Endothelial cell of umbilical vein (primary cell): ENCODE results near the gene GALNT9. TPM values are rescaled to one million over a fixed set of nuclear protein-coding genes. Genes with fewer than 3 reads are reported as not detected.

Source experiments
- BruUV-seq: library from RNA; stranded (reverse); fragments of 400-500 nt; replicated peaks from 2 replicates; lab custom pipeline; 2021; lab: Mats Ljungman, UMichigan
- CTCF ChIA-PET: fragments of 300-600, 350-600 bp; sonication (Branson Sonifier 250); formaldehyde crosslinking; loops from one replicate; lab custom pipeline; 2021; ENCODE audit warnings: antibody characterized with exemption, inconsistent platforms; lab: Charles Lee
- POLR2A ChIA-PET: fragments of 300-600, 350-600 bp; sonication (Branson Sonifier 250); formaldehyde crosslinking; loops from one replicate; lab custom pipeline; 2021; ENCODE audit warnings: antibody characterized with exemption, inconsistent platforms; lab: Charles Lee
- DNase-seq: peaks from one replicate; pipeline ENCODE4 v3.0.0-alpha.2; 2011; ENCODE audit warnings: low read depth, low spot score
- FAIRE-seq: peaks from 2 replicates; lab custom pipeline; 2011; peaks lifted over from hg19 to GRCh38; lab: Jason Lieb, UNC
- H2AFZ ChIP-seq: 2 replicates; pipeline ENCODE4 v1.6.0; 2012; ENCODE audit warnings: low read depth, low read length, control low read depth, inconsistent platforms
- H3K27ac ChIP-seq: 2 replicates; pipeline ENCODE4 v1.5.1; 2011; ENCODE audit warnings: low read depth, mild to moderate bottlenecking, control low read depth, low read length, moderate library complexity; ENCODE audit not compliant: insufficient read depth
- H3K27me3 ChIP-seq, 2 experiments: 2 replicates each; pipeline versions ENCODE4 v1.6.0 to v1.6.1; 2011; ENCODE audit warnings: low read length in 2 of 2, mixed read lengths in 1 of 2; ENCODE audit not compliant: control insufficient read depth in 2 of 2, insufficient read depth in 2 of 2
- H3K36me3 ChIP-seq, 2 experiments: 2 replicates in 1 of 2; 3 replicates in 1 of 2; pipeline ENCODE4 v1.5.1; 2011; ENCODE audit warnings: low read length in 2 of 2, mild to moderate bottlenecking in 1 of 2, moderate library complexity in 1 of 2; ENCODE audit not compliant: control insufficient read depth in 2 of 2, insufficient read depth in 2 of 2; ENCODE audit errors: extremely low read depth in 1 of 2
- H3K4me1 ChIP-seq: 3 replicates; pipeline ENCODE4 v1.5.1; 2011; ENCODE audit warnings: mild to moderate bottlenecking, low read length; ENCODE audit not compliant: control insufficient read depth, insufficient read depth; ENCODE audit errors: extremely low read depth
- H3K4me2 ChIP-seq: 2 replicates; pipeline ENCODE4 v1.6.1; 2011; ENCODE audit warnings: low read length, control low read depth, mixed read lengths; ENCODE audit not compliant: insufficient read depth
- H3K4me3 ChIP-seq, 3 experiments: fragments of 200-600 bp in 1 of 3; sonication (generic), shearing (Covaris generic) in 1 of 3; replicated peaks in 1 of 3; 2 replicates each; pipeline ENCODE4 v1.5.1; 2011 to 2016; ENCODE audit warnings: control low read depth in 3 of 3, low read length in 3 of 3, mild to moderate bottlenecking in 2 of 3, inconsistent platforms in 1 of 3, low read depth in 1 of 3, moderate library complexity in 1 of 3; ENCODE audit not compliant: insufficient read depth in 1 of 3
- H3K79me2 ChIP-seq: 2 replicates; pipeline ENCODE4 v1.6.0; 2012; ENCODE audit warnings: low read length, inconsistent platforms; ENCODE audit not compliant: control insufficient read depth, insufficient read depth
- H3K9ac ChIP-seq: replicated peaks from 2 replicates; pipeline ENCODE3; 2011; ENCODE audit warnings: low read length, control low read depth; ENCODE audit not compliant: insufficient read depth; ENCODE audit errors: extremely low read depth
- H3K9me1 ChIP-seq: replicated peaks from 3 replicates; pipeline ENCODE4 v1.6.0; 2011; ENCODE audit warnings: mild to moderate bottlenecking, low read length; ENCODE audit not compliant: control insufficient read depth, insufficient read depth; ENCODE audit errors: extremely low read depth
- H3K9me3 ChIP-seq: replicated peaks from 2 replicates; pipeline ENCODE4 v1.5.1; 2012; ENCODE audit warnings: low read length, inconsistent platforms; ENCODE audit not compliant: control insufficient read depth, insufficient read depth
- H4K20me1 ChIP-seq: replicated peaks from 2 replicates; pipeline ENCODE3; 2011; ENCODE audit warnings: mild to moderate bottlenecking, low read length; ENCODE audit not compliant: control insufficient read depth, insufficient read depth; ENCODE audit errors: extremely low read depth
- EZH2 ChIP-seq: IDR thresholded peaks from 2 replicates; pipeline ENCODE4 v1.6.1; 2012; ENCODE audit warnings: borderline replicate concordance, low read depth, mild to moderate bottlenecking, moderate library complexity, low read length, inconsistent platforms; ENCODE audit not compliant: severe bottlenecking
- FOS ChIP-seq: IDR thresholded peaks from 2 replicates; pipeline ENCODE4 v1.6.1; 2011; ENCODE audit warnings: mild to moderate bottlenecking, low read length, moderate library complexity, borderline replicate concordance; ENCODE audit not compliant: insufficient read depth
- GATA2 ChIP-seq: IDR thresholded peaks from 2 replicates; pipeline ENCODE4 v1.7.0; 2011; ENCODE audit warnings: low read depth, mild to moderate bottlenecking, moderate library complexity, mixed read lengths, low read length; ENCODE audit not compliant: insufficient read length, insufficient read depth
- JUN ChIP-seq: IDR thresholded peaks from 2 replicates; pipeline ENCODE4 v1.6.1; 2011; ENCODE audit warnings: borderline replicate concordance, low read depth; ENCODE audit not compliant: insufficient read length, insufficient read depth
- MYC ChIP-seq: IDR thresholded peaks from one replicate; pipeline ENCODE4 v1.6.1; 2011; ENCODE audit warnings: mild to moderate bottlenecking, low read depth, low read length
- POLR2A ChIP-seq: IDR thresholded peaks from 2 replicates; pipeline ENCODE4 v1.6.1; 2012; ENCODE audit warnings: low read depth, mild to moderate bottlenecking, control low read depth, low read length
- POLR2AphosphoS5 ChIP-seq: IDR thresholded peaks from 2 replicates; pipeline ENCODE4 v1.6.1; 2012; ENCODE audit warnings: low read depth, mild to moderate bottlenecking, control low read depth, low read length, moderate library complexity; ENCODE audit not compliant: insufficient read depth
- dilution Hi-C: fragments of 300-500 bp; cut with MboI; formaldehyde crosslinking; loops from one replicate; pipeline ENCODE4 v1.15.0; 2019; ENCODE audit warnings: low sequenced_read_pairs; ENCODE audit not compliant: extremely low pct_ligation_motif_present
- intact Hi-C: fragments of 100-400 bp; cut with micrococcal nuclease; formaldehyde crosslinking; loops from one replicate; pipeline ENCODE4 v1.10.0; 2022
- polyA plus RNA-seq, 4 experiments: library from polyadenylated mRNA; depleted of rRNA in 3 of 4; stranded (reverse) in 3 of 4; unstranded in 1 of 4; fragments of >200 nt; gene quantifications; 2 replicates each; pipeline versions ENCODE4 v1.2.1 to v1.2.3, GENCODE V29; 2011 to 2012; ENCODE audit warnings: missing spikeins in 1 of 4
- total RNA-seq: library from RNA; stranded (reverse); gene quantifications from 2 replicates; pipeline ENCODE4 v1.2.3, GENCODE V29; 2021
- TF ChIP-seq, protein P1 (sequence below): IDR thresholded peaks from 2 replicates; pipeline ENCODE4 v1.6.1; 2011; ENCODE audit not compliant: insufficient read depth, insufficient read length
- TF ChIP-seq, protein P2 (sequence below), 2 donors: IDR thresholded peaks; 1 replicate in 1 of 2; 2 replicates in 1 of 2; pipeline ENCODE4 v1.5.1; 2011; ENCODE audit warnings: low read length in 2 of 2, mild to moderate bottlenecking in 2 of 2, moderate library complexity in 2 of 2, control low read depth in 1 of 2, inconsistent platforms in 1 of 2, low read depth in 1 of 2; ENCODE audit not compliant: insufficient read depth in 1 of 2; ENCODE audit errors: extremely low read depth in 1 of 2

The GALNT9 gene
- total and polyA plus RNA-seq, 2 donors (not counting 3 experiments of a cell fraction or from before 2014, with no cell fraction given): 0.14 to 0.73 TPM

GRCh38 chr12:132162508-132163031, 166.8 kb downstream of the GALNT9 start:
- no peak overlapping the region for H3K27ac ChIP-seq
- no peaks in the 10 kb centered on the region for H3K9me3 ChIP-seq
- TF ChIP-seq, protein P1, sequence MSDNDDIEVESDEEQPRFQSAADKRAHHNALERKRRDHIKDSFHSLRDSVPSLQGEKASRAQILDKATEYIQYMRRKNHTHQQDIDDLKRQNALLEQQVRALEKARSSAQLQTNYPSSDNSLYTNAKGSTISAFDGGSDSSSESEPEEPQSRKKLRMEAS: no peak
- TF ChIP-seq POLR2A (no peak), MYC (no peak), EZH2 (no peak), FOS (no peak), POLR2AphosphoS5 (no peak), JUN (no peak), GATA2 (no peak)
- TF ChIP-seq, protein P2, sequence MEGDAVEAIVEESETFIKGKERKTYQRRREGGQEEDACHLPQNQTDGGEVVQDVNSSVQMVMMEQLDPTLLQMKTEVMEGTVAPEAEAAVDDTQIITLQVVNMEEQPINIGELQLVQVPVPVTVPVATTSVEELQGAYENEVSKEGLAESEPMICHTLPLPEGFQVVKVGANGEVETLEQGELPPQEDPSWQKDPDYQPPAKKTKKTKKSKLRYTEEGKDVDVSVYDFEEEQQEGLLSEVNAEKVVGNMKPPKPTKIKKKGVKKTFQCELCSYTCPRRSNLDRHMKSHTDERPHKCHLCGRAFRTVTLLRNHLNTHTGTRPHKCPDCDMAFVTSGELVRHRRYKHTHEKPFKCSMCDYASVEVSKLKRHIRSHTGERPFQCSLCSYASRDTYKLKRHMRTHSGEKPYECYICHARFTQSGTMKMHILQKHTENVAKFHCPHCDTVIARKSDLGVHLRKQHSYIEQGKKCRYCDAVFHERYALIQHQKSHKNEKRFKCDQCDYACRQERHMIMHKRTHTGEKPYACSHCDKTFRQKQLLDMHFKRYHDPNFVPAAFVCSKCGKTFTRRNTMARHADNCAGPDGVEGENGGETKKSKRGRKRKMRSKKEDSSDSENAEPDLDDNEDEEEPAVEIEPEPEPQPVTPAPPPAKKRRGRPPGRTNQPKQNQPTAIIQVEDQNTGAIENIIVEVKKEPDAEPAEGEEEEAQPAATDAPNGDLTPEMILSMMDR (IDR thresholded peaks at IDR 0.05; ENCODE audit: extremely low read depth in 1 of 2, insufficient read depth in 1 of 2, low read depth in 1 of 2, low read length in 2 of 2): no peak
- no peak for FAIRE-seq
- no peaks in the 10 kb centered on the region for H3K36me3 ChIP-seq
- H3K4me2 ChIP-seq: no peak overlapping the region
- intact Hi-C loops: no loop called here
- no peak overlapping the region for H3K4me3 ChIP-seq
- no peaks in the 10 kb centered on the region for H3K27me3 ChIP-seq
- H3K4me1 ChIP-seq: no peaks in the 10 kb centered on the region
- no peaks in the 10 kb centered on the region for H3K79me2 ChIP-seq
- H2AFZ ChIP-seq: no peak overlapping the region
- H4K20me1 ChIP-seq: no peaks in the 10 kb centered on the region
- ChIA-PET POLR2A (no interaction called here), CTCF (interaction anchor here (1.0 to 2.1 kb wide), 2 partner anchors 9 to 251 kb away, joined by 4 to 11 read pairs; no protein-coding TSS in a partner anchor)
- no peak overlapping the region for H3K9ac ChIP-seq
- no peak for DNase-seq
- dilution Hi-C loops: no loop called here
- no peaks in the 10 kb centered on the region for H3K9me1 ChIP-seq
- BruUV-seq: no TSS peak
